OCI-LY3 (cell line): ENCODE measurements around the gene RPL12.

Experiments used
- H2AFZ ChIP-seq: fragments of 200-600, 300-600 bp; shearing (Covaris generic); 2 replicates; pipeline ENCODE4 v1.6.0; 2014; ENCODE audit warnings: antibody characterized with exemption, low read depth, low read length
- H3K27ac ChIP-seq: fragments of 200-600, 300-600 bp; sonication (generic); 2 replicates; pipeline ENCODE4 v1.5.1; 2014; ENCODE audit warnings: mild to moderate bottlenecking, low read length, moderate library complexity, mixed read lengths
- H3K27me3 ChIP-seq: fragments of 200-600, 300-600 bp; sonication (generic); 2 replicates; pipeline ENCODE4 v1.6.1; 2014; ENCODE audit warnings: low read depth, low read length, mixed read lengths
- H3K36me3 ChIP-seq: fragments of 200-600, 300-600 bp; sonication (generic); replicated peaks from 2 replicates; pipeline ENCODE3; 2014; ENCODE audit warnings: low read depth, low read length, mixed read lengths
- H3K4me1 ChIP-seq: fragments of 300-600, 200-600 bp; sonication (generic); 2 replicates; pipeline ENCODE4 v1.6.1; 2014; ENCODE audit warnings: low read length, mixed read lengths
- H3K4me2 ChIP-seq: fragments of 200-600, 300-600 bp; sonication (generic); 2 replicates; pipeline ENCODE4 v1.6.1; 2014; ENCODE audit warnings: low read length, mixed read lengths
- H3K4me3 ChIP-seq: fragments of 300-600, 200-600 bp; sonication (generic); 2 replicates; pipeline ENCODE4 v1.5.1; 2014; ENCODE audit warnings: antibody characterized with exemption, mild to moderate bottlenecking, low read length, moderate library complexity
- H3K79me2 ChIP-seq: fragments of 300-600, 200-600 bp; shearing (Covaris generic); 2 replicates; pipeline ENCODE4 v1.6.1; 2014; ENCODE audit warnings: mild to moderate bottlenecking, low read length, mixed read lengths
- H3K9ac ChIP-seq: fragments of 300-600, 200-600 bp; shearing (Covaris generic); 2 replicates; pipeline ENCODE4 v1.6.0; 2014; ENCODE audit warnings: mild to moderate bottlenecking, low read length, moderate library complexity
- H3K9me3 ChIP-seq: fragments of 200-600, 300-600 bp; shearing (Covaris generic); 2 replicates; pipeline ENCODE4 v1.6.1; 2014; ENCODE audit warnings: low read length, mixed read lengths; ENCODE audit not compliant: insufficient read depth
- H4K20me1 ChIP-seq: fragments of 200-600, 300-600 bp; sonication (generic); 2 replicates; pipeline ENCODE4 v1.6.1; 2016; ENCODE audit warnings: low read length, mixed read lengths; ENCODE audit not compliant: insufficient read depth
- CTCF ChIP-seq: fragments of 200-600, 300-600 bp; sonication (generic); IDR thresholded peaks from 2 replicates; pipeline ENCODE4 v1.5.1; 2014; ENCODE audit warnings: antibody characterized with exemption, low read length, low read depth
- EZH2phosphoT487 ChIP-seq: fragments of 200-600 bp; shearing (Covaris generic); IDR thresholded peaks from 2 replicates; pipeline ENCODE4 v1.6.1; 2018; ENCODE audit warnings: antibody characterized with exemption, mixed run types, low read depth

Gene RPL12

GRCh38 chr9:127424676-127424999 is 26.6 kb downstream of the RPL12 start:
- no peaks in the 10 kb centered on the region for H4K20me1 ChIP-seq
- peak overlapping the region; percentile 60 for H3K27ac ChIP-seq
- H3K4me1 ChIP-seq: peaks cover 15% of the 10 kb centered on the region
- no peaks in the 10 kb centered on the region for H3K27me3 ChIP-seq
- peak overlapping the region; percentile 97 for H3K9ac ChIP-seq
- peaks cover 50% of the 10 kb centered on the region for H3K79me2 ChIP-seq
- peak overlapping the region; percentile 98 for H3K4me3 ChIP-seq
- TF ChIP-seq EZH2phosphoT487 (no peak), CTCF (no peak)
- no peaks in the 10 kb centered on the region for H3K9me3 ChIP-seq
- H3K36me3 ChIP-seq: peaks cover 5% of the 10 kb centered on the region
- peak overlapping the region; percentile 89 for H2AFZ ChIP-seq
- H3K4me2 ChIP-seq: peak overlapping the region; percentile 99

- Histone ChIP-seq H3K4me1 (peaks cover 15% of the 10 kb centered on the region), H3K79me2 (peaks cover 50% of the 10 kb centered on the region), H3K9me3 (no peaks in the 10 kb centered on the region), H3K27me3 (no peaks in the 10 kb centered on the region), H3K4me2 (peak within 1 kb of the TSS; percentile 99), H2AFZ (peak within 1 kb of the TSS; percentile 89), H4K20me1 (no peaks in the 10 kb centered on the region), H3K9ac (peak within 1 kb of the TSS; percentile 97), H3K27ac (peak within 1 kb of the TSS; percentile 60), H3K36me3 (peaks cover 5% of the 10 kb centered on the region), H3K4me3 (peak within 1 kb of the TSS; percentile 98)
- no peak for TF ChIP-seq CTCF
- no peak for TF ChIP-seq EZH2phosphoT487
Observed at GRCh38 chr9:127423934-127424675, 27.1 kb downstream of the RPL12 start, which contains the start of gene ZNF79. ZNF79 (plus strand) TSS chr9:127424382; CDS start chr9:127424788, 406 bp downstream.

GRCh38 chr9:127423476-127423933 is 27.7 kb downstream of the RPL12 start:
- H3K27ac ChIP-seq: peak overlapping the region; percentile 60

More at GRCh38 chr9:127423476-127423933, 27.7 kb downstream of the RPL12 start:
- H3K27me3 ChIP-seq: no peaks in the 10 kb centered on the region
- H3K9me3 ChIP-seq: no peaks in the 10 kb centered on the region
- H4K20me1 ChIP-seq: no peaks in the 10 kb centered on the region
- H3K9ac ChIP-seq: peak overlapping the region; percentile 97
- peak overlapping the region; percentile 89 for H2AFZ ChIP-seq
- TF ChIP-seq CTCF: no peak
- TF ChIP-seq EZH2phosphoT487: no peak
- H3K4me1 ChIP-seq: peaks cover 15% of the 10 kb centered on the region
- H3K36me3 ChIP-seq: peaks cover 5% of the 10 kb centered on the region
- H3K4me2 ChIP-seq: peak overlapping the region; percentile 99
- H3K4me3 ChIP-seq: peak overlapping the region; percentile 98
- peaks cover 50% of the 10 kb centered on the region for H3K79me2 ChIP-seq
